ENCODE results near the gene CCHCR1. TPM values are rescaled to one million over a fixed set of nuclear protein-coding genes. Genes with fewer than 3 reads are reported as not detected.

The CCHCR1 gene
- total RNA-seq, 1 experiment from 2014 or later: 45.5 TPM

GRCh38 chr6:31187780-31188194, 30.2 kb upstream of the CCHCR1 start:
- Histone ChIP-seq H2AK5ac (ENCODE audit: insufficient read length, low read length) (no peak overlapping the region), H2BK15ac (ENCODE audit: low read depth, low read length) (no peak overlapping the region), H4K8ac (replicated peaks; ENCODE audit: insufficient read length, low read depth, low read length) (no peak overlapping the region), H2BK12ac (ENCODE audit: insufficient read length, low read depth, low read length) (no peak overlapping the region), H3K23me2 (ENCODE audit: insufficient read length, low read depth, low read length, poor library complexity, severe bottlenecking) (no peaks in the 10 kb centered on the region), H3K14ac (ENCODE audit: insufficient read depth, low read length) (no peak overlapping the region), H3K18ac (ENCODE audit: insufficient read length, low read depth, low read length) (no peak overlapping the region), H3K79me1 (ENCODE audit: insufficient read depth, low read depth, low read length, poor library complexity, severe bottlenecking) (no peaks in the 10 kb centered on the region), H2BK120ac (ENCODE audit: low read depth, low read length, poor library complexity, severe bottlenecking) (no peak overlapping the region), H2BK20ac (ENCODE audit: low read depth, low read length, poor library complexity, severe bottlenecking) (no peak overlapping the region), H3K27ac (ENCODE audit: insufficient read length, low read depth, low read length) (no peak overlapping the region), H3K4me2 (ENCODE audit: insufficient read depth, insufficient read length, low read length) (no peak overlapping the region), H3K4ac (ENCODE audit: low read depth, low read length) (no peak overlapping the region), H3K9ac (ENCODE audit: extremely low read depth, insufficient read length, low read length) (no peak overlapping the region), H3T11ph (ENCODE audit: low read length) (no peak overlapping the region), H2AFZ (ENCODE audit: low read length) (no peak overlapping the region), H3K4me1 (ENCODE audit: insufficient read depth, low read length) (no peaks in the 10 kb centered on the region), H3K23ac (ENCODE audit: insufficient read length, low read depth, low read length) (no peak overlapping the region), H3K79me2 (ENCODE audit: insufficient read depth, low read length) (no peaks in the 10 kb centered on the region), H3K9me3 (ENCODE audit: control insufficient read depth, low read depth, low read length) (no peaks in the 10 kb centered on the region), H4K91ac (ENCODE audit: insufficient read length, low read depth, low read length) (no peak overlapping the region), H3K56ac (ENCODE audit: insufficient read length, low read depth, low read length) (no peak overlapping the region), H3K27me3 (ENCODE audit: insufficient read depth, low read length) (no peaks in the 10 kb centered on the region), H2BK5ac (ENCODE audit: insufficient read length, low read length) (no peak overlapping the region), H4K20me1 (ENCODE audit: control insufficient read depth, insufficient read depth, insufficient read length) (no peaks in the 10 kb centered on the region), H4K5ac (ENCODE audit: insufficient read length, low read depth, low read length) (no peak overlapping the region)
- no peak for TF ChIP-seq CTCF (conservative IDR thresholded peaks at IDR 0.05)
- Mint-ChIP-seq H3K36me3 (ENCODE audit: insufficient read depth in 1 of 3, low read depth in 3 of 3) (peaks cover 0 to 4% (median 3%) of the 10 kb centered on the region in 3 experiments; a peak in 4 of 7 replicates), H3K4me3 (no peak overlapping the region), H3K4me1 (peaks cover 28 to 40% of the 10 kb centered on the region in 2 experiments), H3K27me3 (ENCODE audit: low read depth) (no peaks in the 10 kb centered on the region), H3K9me3 (peaks cover 0 to 2% of the 10 kb centered on the region in 2 experiments; a peak in 2 of 5 replicates), H3K27ac (no peak overlapping the region; a peak in 1 of 7 replicates)
- DNase-seq: no peak
- no CpG with 5 or more reads among the region's 5 CpGs for WGBS (ENCODE audit: extremely low coverage, insufficient read length, low lambda C conversion rate)
